HEK293 (cell line): ENCODE data around the gene DNAJC6.

Experiments used
- CTCF ChIA-PET: fragments of 350-600 bp; formaldehyde crosslinking; extraction: SDS; loops from one replicate; lab custom pipeline; 2021; ENCODE audit warnings: antibody characterized with exemption; lab: Yijun Ruan, JAX
- POLR2A ChIA-PET: fragments of 300-600 bp; formaldehyde crosslinking; extraction: SDS; loops from one replicate; lab custom pipeline; 2020; ENCODE audit warnings: antibody characterized with exemption, inconsistent platforms; lab: Yijun Ruan, JAX
- H3K27ac ChIP-seq: fragments of 200-500 bp; sonication (Bioruptor generic); 2 replicates; pipeline ENCODE4 v1.5.1; 2014; ENCODE audit warnings: low read depth, low read length, control low read depth, inconsistent platforms; ENCODE audit errors: extremely low read depth
- H3K36me3 ChIP-seq, 2 experiments: fragments of 200-500 bp in 1 of 2; sonication (Bioruptor generic) in 1 of 2; 1 replicate in 1 of 2; 2 replicates in 1 of 2; pipeline ENCODE4 v1.5.1; 2014 to 2017; ENCODE audit warnings: inconsistent platforms in 2 of 2, low read length in 2 of 2; ENCODE audit not compliant: control insufficient read depth in 2 of 2, insufficient read depth in 1 of 2
- H3K4me1 ChIP-seq: fragments of 200-500 bp; sonication (Bioruptor generic); 2 replicates; pipeline ENCODE4 v1.5.1; 2014; ENCODE audit warnings: mild to moderate bottlenecking, low read length, inconsistent platforms; ENCODE audit not compliant: control insufficient read depth, insufficient read depth
- H3K4me3 ChIP-seq: 2 replicates; pipeline ENCODE4 v1.5.1; 2011; ENCODE audit warnings: low read depth, mild to moderate bottlenecking, control low read depth, low read length, moderate library complexity
- H3K9me3 ChIP-seq: fragments of 200-500 bp; sonication (Bioruptor generic); 2 replicates; pipeline ENCODE4 v1.5.1; 2014; ENCODE audit warnings: low read depth, low read length, inconsistent platforms; ENCODE audit not compliant: control insufficient read depth, insufficient read depth
- GLI2 ChIP-seq: fragments of 450-650 bp; formaldehyde crosslinking; IDR thresholded peaks from 2 replicates; pipeline ENCODE4; 2017; ENCODE audit warnings: missing biosample characterization, missing genetic modification characterization, low read depth, borderline replicate concordance
- KLF16 ChIP-seq: fragments of 450-650 bp; formaldehyde crosslinking; IDR thresholded peaks from 2 replicates; pipeline ENCODE4 v1.5.1; 2017; ENCODE audit warnings: missing biosample characterization, missing genetic modification characterization
- PRDM1 ChIP-seq: fragments of 450-650 bp; formaldehyde crosslinking; IDR thresholded peaks from 2 replicates; pipeline ENCODE4; 2016; ENCODE audit warnings: missing biosample characterization, missing genetic modification characterization
- TSHZ1 ChIP-seq: fragments of 450-650 bp; formaldehyde crosslinking; IDR thresholded peaks from 2 replicates; pipeline ENCODE4 v1.5.1; 2016; ENCODE audit warnings: missing biosample characterization, missing genetic modification characterization, borderline replicate concordance
- ZBTB17 ChIP-seq: fragments of 450-650 bp; formaldehyde crosslinking; IDR thresholded peaks from 2 replicates; pipeline ENCODE4 v1.5.1; 2016; ENCODE audit warnings: missing biosample characterization, missing genetic modification characterization
- ZBTB21 ChIP-seq: fragments of 450-650 bp; formaldehyde crosslinking; IDR thresholded peaks from 2 replicates; pipeline ENCODE4 v1.5.1; 2017; ENCODE audit warnings: missing biosample characterization, missing genetic modification characterization
- ZFP3 ChIP-seq: fragments of 450-650 bp; formaldehyde crosslinking; IDR thresholded peaks from 2 replicates; pipeline ENCODE4 v1.5.1; 2016; ENCODE audit warnings: low read depth, missing biosample characterization, missing genetic modification characterization
- ZFP41 ChIP-seq: fragments of 450-650 bp; formaldehyde crosslinking; IDR thresholded peaks from 2 replicates; pipeline ENCODE4 v1.5.1; 2016; ENCODE audit warnings: missing biosample characterization, missing genetic modification characterization, borderline replicate concordance
- ZNF112 ChIP-seq: fragments of 450-650 bp; formaldehyde crosslinking; IDR thresholded peaks from 2 replicates; pipeline ENCODE4 v1.5.0; 2017; ENCODE audit warnings: missing biosample characterization, missing genetic modification characterization
- ZNF146 ChIP-seq: fragments of 450-650 bp; formaldehyde crosslinking; IDR thresholded peaks from 2 replicates; pipeline ENCODE4 v1.5.1; 2016; ENCODE audit warnings: missing biosample characterization, missing genetic modification characterization
- ZNF221 ChIP-seq: fragments of 450-650 bp; formaldehyde crosslinking; IDR thresholded peaks from 2 replicates; pipeline ENCODE4 v1.5.1; 2017; ENCODE audit warnings: missing biosample characterization, missing genetic modification characterization, borderline replicate concordance
- ZNF274 ChIP-seq, 2 experiments: fragments of 200-500 bp in 1 of 2; fragments of 450-650 bp in 1 of 2; sonication (Bioruptor generic) in 1 of 2; formaldehyde crosslinking in 1 of 2; IDR thresholded peaks; 2 replicates each; pipeline versions ENCODE4 v1.5.1 to v1.6.1; 2014 to 2016; ENCODE audit warnings: borderline replicate concordance in 1 of 2, inconsistent platforms in 1 of 2, low read length in 1 of 2, missing biosample characterization in 1 of 2, missing genetic modification characterization in 1 of 2
- ZNF324 ChIP-seq: fragments of 450-650 bp; formaldehyde crosslinking; IDR thresholded peaks from 2 replicates; pipeline ENCODE4 v1.5.1; 2016; ENCODE audit warnings: missing biosample characterization, missing genetic modification characterization
- ZNF623 ChIP-seq: fragments of 450-650 bp; formaldehyde crosslinking; IDR thresholded peaks from 2 replicates; pipeline ENCODE4 v1.5.1; 2016; ENCODE audit warnings: missing biosample characterization, missing genetic modification characterization
- TF ChIP-seq, protein P1 (sequence below): fragments of 450-650 bp; formaldehyde crosslinking; IDR thresholded peaks from 2 replicates; pipeline ENCODE4 v1.5.1; 2017; ENCODE audit warnings: missing biosample characterization, missing genetic modification characterization
- TF ChIP-seq, protein P2 (sequence below): fragments of 450-650 bp; formaldehyde crosslinking; IDR thresholded peaks from 2 replicates; pipeline ENCODE4 v1.5.1; 2016; ENCODE audit warnings: missing biosample characterization, missing genetic modification characterization
- TF ChIP-seq, protein P3 (sequence below): fragments of 450-650 bp; formaldehyde crosslinking; IDR thresholded peaks from 2 replicates; pipeline ENCODE4 v1.5.1; 2016; ENCODE audit warnings: missing biosample characterization, missing genetic modification characterization, borderline replicate concordance
- TF ChIP-seq, protein P4 (sequence below): fragments of 450-650 bp; formaldehyde crosslinking; conservative IDR thresholded peaks from 2 replicates; pipeline ENCODE4 v1.5.1; 2016; ENCODE audit warnings: low read depth, missing biosample characterization, missing genetic modification characterization

Gene DNAJC6

DNA sequence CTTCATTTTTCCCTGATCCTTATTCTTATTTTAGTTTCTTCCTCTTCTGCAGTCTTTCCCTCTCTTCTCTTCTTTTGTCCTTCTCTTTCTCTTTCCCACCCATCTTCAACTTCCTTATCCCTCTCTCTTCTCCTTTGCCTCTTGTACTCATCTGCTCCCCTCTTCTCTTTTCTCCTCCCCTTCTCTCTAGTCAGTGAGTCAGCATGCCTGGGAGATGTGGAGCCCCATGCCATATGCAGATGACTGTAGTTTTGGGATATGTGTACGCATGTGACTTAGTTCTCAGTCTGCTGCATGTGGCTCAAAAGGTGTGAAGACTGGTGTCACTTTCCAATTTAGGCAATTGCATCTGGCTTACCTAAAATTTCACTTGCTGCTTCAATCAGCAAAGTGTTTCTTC lies 10.4 kb downstream of the DNAJC6 start:
- peaks cover 0 to 6% of the 10 kb centered on the region in 2 experiments; a peak in 1 of 3 replicates for H3K36me3 ChIP-seq
- ChIA-PET POLR2A (no interaction called here), CTCF (no interaction called here)
- no peak overlapping the region for H3K27ac ChIP-seq
- no peak for TF ChIP-seq KLF16
- TF ChIP-seq ZNF146: no peak
- TF ChIP-seq ZNF112: no peak
- TF ChIP-seq, protein P1, sequence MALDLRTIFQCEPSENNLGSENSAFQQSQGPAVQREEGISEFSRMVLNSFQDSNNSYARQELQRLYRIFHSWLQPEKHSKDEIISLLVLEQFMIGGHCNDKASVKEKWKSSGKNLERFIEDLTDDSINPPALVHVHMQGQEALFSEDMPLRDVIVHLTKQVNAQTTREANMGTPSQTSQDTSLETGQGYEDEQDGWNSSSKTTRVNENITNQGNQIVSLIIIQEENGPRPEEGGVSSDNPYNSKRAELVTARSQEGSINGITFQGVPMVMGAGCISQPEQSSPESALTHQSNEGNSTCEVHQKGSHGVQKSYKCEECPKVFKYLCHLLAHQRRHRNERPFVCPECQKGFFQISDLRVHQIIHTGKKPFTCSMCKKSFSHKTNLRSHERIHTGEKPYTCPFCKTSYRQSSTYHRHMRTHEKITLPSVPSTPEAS: no peak
- no peak for TF ChIP-seq PRDM1 (tag by site-specific recombination)
- TF ChIP-seq ZNF274 (IDR thresholded peaks at IDR 0.05; ENCODE audit: low read length): no peak
- no peak for TF ChIP-seq ZNF274 (tag by site-specific recombination; IDR thresholded peaks at IDR 0.05; ENCODE audit: borderline replicate concordance)
- no peak for TF ChIP-seq ZFP41 (tag by site-specific recombination)
- TF ChIP-seq ZNF623 (tag by site-specific recombination): no peak
- no peaks in the 10 kb centered on the region for H3K4me1 ChIP-seq
- no peaks in the 10 kb centered on the region for H3K9me3 ChIP-seq
- no peak overlapping the region for H3K4me3 ChIP-seq

GRCh38 chr1:65321879-65322278 lies 12.5 kb downstream of the DNAJC6 start:
- CTCF ChIA-PET: no interaction called here
- H3K9me3 ChIP-seq: no peaks in the 10 kb centered on the region
- peaks cover 0 to 6% of the 10 kb centered on the region in 2 experiments; a peak in 1 of 3 replicates for H3K36me3 ChIP-seq
- H3K4me1 ChIP-seq: no peaks in the 10 kb centered on the region
- H3K27ac ChIP-seq: no peak overlapping the region
- POLR2A ChIA-PET: no interaction called here
- no peak overlapping the region for H3K4me3 ChIP-seq
- no peak for TF ChIP-seq ZBTB17 (tag by site-specific recombination)
- TF ChIP-seq, protein P2, sequence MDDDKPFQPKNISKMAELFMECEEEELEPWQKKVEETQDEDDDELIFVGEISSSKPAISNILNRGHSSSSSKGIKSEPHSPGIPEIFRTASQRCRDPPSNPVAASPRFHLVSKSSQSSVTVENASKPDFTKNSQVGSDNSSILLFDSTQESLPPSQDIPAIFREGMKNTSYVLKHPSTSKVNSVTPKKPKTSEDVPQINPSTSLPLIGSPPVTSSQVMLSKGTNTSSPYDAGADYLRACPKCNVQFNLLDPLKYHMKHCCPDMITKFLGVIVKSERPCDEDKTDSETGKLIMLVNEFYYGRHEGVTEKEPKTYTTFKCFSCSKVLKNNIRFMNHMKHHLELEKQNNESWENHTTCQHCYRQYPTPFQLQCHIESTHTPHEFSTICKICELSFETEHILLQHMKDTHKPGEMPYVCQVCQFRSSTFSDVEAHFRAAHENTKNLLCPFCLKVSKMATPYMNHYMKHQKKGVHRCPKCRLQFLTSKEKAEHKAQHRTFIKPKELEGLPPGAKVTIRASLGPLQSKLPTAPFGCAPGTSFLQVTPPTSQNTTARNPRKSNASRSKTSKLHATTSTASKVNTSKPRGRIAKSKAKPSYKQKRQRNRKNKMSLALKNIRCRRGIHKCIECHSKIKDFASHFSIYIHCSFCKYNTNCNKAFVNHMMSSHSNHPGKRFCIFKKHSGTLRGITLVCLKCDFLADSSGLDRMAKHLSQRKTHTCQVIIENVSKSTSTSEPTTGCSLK: no peak
- TF ChIP-seq ZFP3 (tag by site-specific recombination): no peak
- TF ChIP-seq ZBTB21 (tag by site-specific recombination): no peak
- TF ChIP-seq GLI2 (tag by site-specific recombination): no peak
- TF ChIP-seq ZNF324 (tag by site-specific recombination): no peak
- no peak for TF ChIP-seq PRDM1 (tag by site-specific recombination)
- TF ChIP-seq ZNF221 (tag by site-specific recombination): no peak
- no peak for TF ChIP-seq TSHZ1 (tag by site-specific recombination)
- TF ChIP-seq, protein P3, sequence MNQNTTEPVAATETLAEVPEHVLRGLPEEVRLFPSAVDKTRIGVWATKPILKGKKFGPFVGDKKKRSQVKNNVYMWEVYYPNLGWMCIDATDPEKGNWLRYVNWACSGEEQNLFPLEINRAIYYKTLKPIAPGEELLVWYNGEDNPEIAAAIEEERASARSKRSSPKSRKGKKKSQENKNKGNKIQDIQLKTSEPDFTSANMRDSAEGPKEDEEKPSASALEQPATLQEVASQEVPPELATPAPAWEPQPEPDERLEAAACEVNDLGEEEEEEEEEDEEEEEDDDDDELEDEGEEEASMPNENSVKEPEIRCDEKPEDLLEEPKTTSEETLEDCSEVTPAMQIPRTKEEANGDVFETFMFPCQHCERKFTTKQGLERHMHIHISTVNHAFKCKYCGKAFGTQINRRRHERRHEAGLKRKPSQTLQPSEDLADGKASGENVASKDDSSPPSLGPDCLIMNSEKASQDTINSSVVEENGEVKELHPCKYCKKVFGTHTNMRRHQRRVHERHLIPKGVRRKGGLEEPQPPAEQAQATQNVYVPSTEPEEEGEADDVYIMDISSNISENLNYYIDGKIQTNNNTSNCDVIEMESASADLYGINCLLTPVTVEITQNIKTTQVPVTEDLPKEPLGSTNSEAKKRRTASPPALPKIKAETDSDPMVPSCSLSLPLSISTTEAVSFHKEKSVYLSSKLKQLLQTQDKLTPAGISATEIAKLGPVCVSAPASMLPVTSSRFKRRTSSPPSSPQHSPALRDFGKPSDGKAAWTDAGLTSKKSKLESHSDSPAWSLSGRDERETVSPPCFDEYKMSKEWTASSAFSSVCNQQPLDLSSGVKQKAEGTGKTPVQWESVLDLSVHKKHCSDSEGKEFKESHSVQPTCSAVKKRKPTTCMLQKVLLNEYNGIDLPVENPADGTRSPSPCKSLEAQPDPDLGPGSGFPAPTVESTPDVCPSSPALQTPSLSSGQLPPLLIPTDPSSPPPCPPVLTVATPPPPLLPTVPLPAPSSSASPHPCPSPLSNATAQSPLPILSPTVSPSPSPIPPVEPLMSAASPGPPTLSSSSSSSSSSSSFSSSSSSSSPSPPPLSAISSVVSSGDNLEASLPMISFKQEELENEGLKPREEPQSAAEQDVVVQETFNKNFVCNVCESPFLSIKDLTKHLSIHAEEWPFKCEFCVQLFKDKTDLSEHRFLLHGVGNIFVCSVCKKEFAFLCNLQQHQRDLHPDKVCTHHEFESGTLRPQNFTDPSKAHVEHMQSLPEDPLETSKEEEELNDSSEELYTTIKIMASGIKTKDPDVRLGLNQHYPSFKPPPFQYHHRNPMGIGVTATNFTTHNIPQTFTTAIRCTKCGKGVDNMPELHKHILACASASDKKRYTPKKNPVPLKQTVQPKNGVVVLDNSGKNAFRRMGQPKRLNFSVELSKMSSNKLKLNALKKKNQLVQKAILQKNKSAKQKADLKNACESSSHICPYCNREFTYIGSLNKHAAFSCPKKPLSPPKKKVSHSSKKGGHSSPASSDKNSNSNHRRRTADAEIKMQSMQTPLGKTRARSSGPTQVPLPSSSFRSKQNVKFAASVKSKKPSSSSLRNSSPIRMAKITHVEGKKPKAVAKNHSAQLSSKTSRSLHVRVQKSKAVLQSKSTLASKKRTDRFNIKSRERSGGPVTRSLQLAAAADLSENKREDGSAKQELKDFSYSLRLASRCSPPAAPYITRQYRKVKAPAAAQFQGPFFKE (tag by site-specific recombination): no peak
- TF ChIP-seq, protein P4, sequence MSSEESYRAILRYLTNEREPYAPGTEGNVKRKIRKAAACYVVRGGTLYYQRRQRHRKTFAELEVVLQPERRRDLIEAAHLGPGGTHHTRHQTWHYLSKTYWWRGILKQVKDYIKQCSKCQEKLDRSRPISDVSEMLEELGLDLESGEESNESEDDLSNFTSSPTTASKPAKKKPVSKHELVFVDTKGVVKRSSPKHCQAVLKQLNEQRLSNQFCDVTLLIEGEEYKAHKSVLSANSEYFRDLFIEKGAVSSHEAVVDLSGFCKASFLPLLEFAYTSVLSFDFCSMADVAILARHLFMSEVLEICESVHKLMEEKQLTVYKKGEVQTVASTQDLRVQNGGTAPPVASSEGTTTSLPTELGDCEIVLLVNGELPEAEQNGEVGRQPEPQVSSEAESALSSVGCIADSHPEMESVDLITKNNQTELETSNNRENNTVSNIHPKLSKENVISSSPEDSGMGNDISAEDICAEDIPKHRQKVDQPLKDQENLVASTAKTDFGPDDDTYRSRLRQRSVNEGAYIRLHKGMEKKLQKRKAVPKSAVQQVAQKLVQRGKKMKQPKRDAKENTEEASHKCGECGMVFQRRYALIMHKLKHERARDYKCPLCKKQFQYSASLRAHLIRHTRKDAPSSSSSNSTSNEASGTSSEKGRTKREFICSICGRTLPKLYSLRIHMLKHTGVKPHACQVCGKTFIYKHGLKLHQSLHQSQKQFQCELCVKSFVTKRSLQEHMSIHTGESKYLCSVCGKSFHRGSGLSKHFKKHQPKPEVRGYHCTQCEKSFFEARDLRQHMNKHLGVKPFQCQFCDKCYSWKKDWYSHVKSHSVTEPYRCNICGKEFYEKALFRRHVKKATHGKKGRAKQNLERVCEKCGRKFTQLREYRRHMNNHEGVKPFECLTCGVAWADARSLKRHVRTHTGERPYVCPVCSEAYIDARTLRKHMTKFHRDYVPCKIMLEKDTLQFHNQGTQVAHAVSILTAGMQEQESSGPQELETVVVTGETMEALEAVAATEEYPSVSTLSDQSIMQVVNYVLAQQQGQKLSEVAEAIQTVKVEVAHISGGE (tag by site-specific recombination): no peak
